GM19324 (cell line): Measurements from ENCODE around the gene TBC1D24.

Source experiments
- ATAC-seq: cut with Tn5 transposase; IDR thresholded peaks from one replicate; pipeline ENCODE4 v1.9.1; 2021; ENCODE audit warnings: mild to moderate bottlenecking, moderate library complexity; ENCODE audit not compliant: unreplicated experiment, low FRiP score

Gene TBC1D24

DNA sequence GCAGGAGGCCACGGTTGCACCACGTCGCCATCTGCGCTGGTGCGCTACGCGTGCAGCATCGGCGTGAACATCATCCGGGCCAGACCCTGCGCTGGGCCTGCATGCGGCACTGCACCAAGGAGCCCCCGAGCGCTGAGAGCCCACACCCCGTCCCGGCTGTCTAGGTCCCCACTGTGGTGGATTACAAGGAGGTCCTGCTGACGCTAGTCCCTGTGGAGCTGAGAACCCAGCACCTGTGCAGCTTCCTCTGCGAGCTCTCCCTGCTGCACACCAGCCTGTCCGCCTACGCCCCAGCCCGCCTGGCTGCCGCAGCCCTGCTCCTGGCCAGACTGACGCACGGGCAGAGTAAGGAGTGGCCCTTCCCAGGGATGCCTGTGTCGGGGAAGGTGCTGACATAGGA lies 25.8 kb upstream of the TBC1D24 start:
- ATAC-seq: no peak

DNA sequence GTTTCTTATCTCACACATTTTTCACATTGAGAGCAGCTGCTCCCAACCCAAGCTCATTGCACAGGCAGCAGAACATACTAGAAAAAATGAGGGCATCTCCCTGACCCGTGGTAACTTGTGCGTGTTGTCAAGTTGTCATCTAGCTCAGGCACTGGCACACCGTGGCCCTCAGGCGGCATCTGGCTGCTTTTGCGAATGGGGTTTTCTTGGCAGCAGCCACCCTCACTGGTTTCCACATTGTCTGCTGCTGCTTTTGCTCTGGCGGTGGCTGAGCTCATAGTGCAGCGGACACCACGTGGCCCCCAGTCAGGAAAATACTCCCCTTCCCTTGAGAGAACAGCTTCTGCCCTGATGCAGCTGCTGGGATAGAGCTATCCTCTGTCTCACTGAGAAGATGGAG lies 24.4 kb upstream of the TBC1D24 start:
- ATAC-seq: no peak

DNA sequence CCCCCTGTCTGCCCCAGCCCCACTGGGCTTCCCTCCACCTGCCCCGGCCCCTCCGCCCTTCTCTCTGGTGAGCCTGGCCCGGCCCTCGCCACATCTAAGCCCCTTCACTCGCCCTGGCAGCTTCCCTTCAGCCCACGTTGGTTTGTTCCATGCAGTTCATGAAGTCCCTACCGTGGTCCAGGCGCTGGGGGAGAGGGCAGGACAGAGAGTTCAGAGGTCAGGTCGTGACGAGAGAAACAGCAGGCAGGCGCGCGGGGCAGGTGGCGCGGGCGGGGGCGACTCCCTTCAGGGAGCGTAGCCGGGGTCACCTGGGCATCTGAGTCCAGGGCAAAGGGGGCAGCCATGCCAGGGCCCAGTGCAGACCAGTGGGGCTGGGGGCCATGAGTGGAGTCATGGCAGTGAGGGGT lies 23.9 kb upstream of the TBC1D24 start:
- no peak for ATAC-seq

DNA sequence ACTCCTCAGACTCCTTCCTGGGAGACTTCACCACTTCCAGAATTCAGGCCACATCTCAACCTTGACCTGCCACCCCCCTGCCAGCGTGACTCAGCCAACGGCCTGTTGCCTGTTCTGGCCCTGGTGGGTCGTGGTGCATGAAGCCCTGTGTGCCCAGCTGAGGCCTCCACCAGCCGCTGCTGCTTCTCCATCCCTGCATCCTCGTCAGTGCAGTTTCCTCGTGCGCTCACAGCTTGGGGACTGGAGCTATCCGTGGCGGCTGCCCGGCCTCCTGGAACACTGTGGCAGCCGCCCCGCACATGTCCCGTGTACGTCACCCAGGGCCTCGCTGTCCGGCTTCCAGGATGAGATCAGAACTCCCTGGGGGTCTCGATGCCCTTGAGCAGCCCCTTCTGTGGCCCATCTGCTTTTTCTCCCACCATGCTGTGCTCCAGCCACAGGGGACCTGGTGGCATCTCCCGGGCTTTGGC lies 23.0 kb upstream of the TBC1D24 start:
- no peak for ATAC-seq

DNA sequence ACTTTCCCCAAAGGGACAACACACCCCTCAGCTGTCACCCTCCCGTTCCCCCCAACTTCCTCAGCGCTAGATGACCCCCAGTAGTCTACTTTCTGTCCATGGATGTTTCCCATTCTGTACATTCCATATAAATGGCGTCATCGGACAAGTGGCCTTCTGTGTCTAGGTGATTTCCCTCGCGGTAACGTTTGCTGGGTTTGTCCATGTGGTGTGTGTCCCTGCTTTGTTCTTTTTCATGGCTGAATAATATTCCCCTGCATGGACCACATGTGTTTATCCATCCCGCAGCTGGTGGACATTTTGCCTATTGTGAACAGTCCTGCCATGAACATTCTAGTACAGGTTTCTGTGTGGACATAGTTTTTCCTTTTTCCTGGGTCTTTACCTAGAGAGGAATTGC lies 22.3 kb upstream of the TBC1D24 start:
- no peak for ATAC-seq

DNA sequence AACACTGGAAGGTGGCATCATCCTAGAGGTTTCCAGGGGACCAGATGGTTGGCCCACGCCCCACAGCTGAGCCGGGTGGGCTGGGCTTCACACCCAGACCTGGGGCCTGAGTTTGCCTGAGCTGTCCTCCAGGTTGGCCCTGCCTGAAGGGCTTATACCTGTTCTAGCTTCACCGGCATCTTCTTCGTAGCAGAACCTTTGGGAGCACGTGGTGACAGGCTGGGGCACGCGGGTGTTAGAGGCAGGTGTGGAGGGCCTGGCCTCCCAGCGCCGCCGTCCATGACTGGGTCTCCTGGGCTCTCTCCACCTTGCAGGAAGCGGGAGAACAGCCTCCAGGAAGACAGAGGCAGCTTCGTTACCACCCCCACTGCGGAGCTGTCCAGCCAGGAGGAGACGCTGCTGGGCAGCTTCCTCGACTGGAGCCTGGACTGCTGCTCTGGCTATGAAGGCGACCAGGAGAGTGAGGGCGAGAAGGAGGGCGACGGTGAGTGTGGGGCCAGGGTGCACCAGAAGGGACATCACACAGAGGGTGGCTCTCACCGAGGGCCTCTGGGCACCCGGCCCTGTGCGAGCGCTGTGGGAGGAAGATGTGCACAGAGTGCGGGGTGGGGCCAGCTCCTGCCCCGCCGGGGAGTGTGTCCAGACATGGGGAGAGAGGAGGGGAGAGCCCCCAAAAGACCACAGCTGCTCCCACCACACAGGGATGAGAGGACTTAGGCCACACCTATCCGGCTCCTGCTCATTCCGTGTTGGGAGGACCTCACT lies 19.7 kb upstream of the TBC1D24 start:
- ATAC-seq: no peak

DNA sequence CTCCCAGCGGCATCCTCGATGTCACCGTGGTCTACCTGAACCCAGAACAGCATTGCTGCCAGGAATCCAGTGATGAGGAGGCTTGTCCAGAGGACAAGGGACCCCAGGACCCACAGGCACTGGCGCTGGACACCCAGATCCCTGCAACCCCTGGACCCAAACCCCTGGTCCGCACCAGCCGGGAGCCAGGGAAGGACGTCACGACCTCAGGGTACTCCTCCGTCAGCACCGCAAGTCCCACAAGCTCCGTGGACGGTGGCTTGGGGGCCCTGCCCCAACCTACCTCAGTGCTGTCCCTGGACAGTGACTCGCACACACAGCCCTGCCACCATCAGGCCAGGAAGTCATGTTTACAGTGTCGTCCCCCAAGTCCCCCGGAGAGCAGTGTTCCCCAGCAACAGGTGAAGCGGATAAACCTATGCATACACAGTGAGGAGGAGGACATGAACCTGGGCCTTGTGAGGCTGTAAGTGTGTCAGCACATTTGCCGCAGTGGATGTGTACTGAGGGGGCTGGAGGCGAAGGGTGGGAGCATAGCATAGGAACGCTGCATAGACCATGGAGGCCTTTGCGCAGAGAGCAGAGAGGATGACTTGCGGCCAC lies 18.3 kb upstream of the TBC1D24 start:
- ATAC-seq: no peak

DNA sequence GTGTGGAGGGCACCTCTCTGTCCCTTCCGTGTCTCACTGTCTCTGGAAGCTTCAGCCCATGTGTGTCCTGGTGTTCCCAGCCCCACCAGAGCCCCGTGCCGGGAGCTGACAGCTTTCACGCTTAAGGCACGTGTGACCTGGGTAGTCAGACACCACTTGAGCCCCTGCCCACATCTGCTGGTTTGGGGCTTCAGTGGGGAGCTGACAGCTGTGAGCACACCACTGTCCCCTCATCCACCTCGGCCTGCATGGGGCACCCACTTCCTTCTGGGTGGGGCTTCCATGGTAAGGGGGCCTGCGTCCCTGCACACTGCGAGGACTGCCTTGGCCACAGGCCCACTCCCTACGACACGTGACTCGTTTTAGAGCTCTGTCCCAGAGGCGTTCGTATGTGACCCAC lies 17.7 kb upstream of the TBC1D24 start:
- no peak for ATAC-seq

DNA sequence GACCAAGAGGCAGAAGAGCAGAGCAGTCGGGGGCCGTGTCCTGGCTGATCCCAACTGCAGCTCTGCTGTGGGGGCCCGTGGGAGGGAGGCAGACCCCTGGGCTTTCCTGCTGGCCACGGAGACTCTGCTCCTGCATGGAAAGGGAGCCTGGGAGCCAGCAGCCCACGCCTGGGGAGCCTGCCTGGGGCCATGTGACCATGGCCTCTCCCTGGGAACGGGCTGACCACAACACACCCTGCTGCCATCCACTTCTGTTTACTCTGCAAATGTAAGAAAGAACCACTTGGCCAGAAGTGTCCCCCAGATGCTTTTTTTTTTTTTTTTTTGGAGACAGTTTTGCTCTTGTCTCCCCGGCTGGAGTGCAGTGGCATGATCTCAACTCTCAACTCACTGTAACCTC lies 17.0 kb upstream of the TBC1D24 start:
- no peak for ATAC-seq

DNA sequence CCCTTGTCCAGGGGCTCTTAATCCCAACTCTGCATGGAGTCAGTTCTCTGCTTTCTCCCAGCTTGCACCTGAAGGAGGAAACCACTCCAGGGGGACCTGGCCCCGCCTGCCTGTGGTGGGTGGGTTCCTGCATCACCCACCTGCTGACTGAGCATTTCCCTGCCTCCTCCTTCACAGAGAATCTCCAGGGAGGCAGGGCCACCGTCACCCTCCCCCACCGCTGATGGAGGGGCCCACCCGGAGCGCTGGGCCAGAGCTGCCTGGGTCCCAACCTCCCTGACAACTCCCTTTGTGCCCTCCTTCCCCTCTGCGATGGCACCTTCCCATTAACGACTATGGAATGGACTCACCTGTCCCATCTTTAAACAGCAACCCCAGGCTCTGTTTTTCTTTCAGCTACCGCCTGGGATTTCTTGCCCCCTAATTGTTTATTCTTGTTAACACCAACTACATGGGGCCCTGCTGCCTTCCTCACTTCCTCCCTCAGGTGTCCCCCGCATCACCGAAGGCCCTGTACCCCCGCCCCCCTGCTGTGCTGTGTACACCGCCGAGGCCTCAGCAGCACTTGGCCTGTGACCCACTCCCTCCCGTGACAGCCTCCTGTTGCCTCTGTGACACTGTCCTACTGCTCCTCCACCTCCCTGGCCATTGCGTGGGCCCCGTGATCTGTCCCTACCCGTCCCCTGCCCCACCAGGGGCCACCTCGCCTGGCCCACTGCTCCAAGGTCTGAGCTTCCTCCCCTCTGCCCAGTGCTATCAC lies 15.9 kb upstream of the TBC1D24 start:
- peak; percentile 3 for ATAC-seq

DNA sequence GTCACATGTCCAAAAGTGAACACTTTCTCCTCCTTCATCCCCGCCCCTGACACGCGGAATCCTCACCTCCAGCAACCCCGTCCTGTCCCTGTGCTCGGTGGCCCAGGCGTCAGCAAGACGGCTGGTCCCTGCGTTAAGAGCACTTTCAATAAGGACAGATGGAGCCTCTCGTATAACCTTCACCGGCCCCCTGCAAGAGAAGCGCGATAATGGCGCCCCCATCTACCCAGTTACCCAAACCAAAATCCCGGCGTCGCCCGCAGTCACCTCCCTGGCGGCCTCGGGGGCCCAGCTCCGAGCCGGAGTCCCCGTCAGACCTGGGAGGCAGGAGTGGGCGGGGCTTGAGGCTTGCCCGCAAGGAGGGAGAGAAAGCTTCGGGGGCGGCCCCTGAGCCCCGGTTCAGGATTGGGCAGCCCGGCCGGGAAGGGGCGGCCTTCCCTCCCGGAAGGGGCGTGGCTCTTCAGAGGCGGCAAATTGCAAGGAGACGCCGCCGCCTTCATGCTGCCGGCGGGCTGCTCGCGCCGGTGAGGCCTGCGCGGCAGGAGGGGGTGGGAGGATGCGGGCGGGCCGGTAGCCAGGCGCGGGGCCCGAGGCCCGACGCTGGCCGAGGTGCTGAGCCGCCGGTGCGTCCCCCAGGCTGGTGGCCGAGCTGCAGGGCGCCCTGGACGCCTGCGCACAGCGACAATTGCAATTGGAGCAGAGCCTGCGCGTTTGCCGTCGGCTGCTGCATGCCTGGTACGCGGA lies 15.1 kb upstream of the TBC1D24 start, which contains the start of gene TEDC2:
TSS of gene TEDC2 (plus strand) at position 463 of the 744 bp plus-strand sequence. CDS start at position 499, 36 bp downstream.
- peak; percentile 87 for ATAC-seq

DNA sequence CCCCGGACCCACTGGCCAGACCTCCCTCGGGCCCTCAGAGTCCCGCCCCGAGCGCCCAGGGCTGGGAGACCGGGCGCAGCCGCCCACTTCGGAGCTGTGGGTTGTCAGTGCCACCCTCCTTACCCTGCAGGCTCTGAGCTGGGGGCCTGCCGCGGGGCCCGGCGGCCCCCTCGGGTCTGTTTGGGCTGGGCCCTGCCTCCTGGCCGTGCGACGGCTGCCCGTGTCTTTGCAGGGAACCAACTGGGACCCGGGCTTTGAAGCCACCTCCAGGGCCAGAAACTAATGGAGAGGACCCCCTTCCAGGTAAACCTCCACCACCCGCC lies 14.6 kb upstream of the TBC1D24 start:
- ATAC-seq: no peak

DNA sequence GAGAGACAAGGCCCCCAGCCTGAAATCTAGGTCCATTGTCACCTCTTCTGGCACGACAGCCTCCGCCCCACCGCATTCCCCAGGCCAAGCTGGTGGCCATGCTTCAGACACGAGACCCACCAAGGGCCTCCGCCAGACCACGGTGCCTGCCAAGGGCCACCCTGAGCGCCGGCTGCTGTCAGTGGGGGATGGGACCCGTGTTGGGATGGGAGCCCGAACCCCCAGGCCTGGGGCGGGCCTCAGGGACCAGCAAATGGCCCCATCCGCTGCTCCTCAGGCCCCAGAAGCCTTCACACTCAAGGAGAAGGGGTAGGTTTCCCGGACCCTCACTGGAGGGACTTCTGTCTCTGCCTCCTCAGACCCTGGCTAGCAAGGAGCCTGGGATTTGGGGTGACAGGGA lies 14.0 kb upstream of the TBC1D24 start:
- ATAC-seq: no peak

DNA sequence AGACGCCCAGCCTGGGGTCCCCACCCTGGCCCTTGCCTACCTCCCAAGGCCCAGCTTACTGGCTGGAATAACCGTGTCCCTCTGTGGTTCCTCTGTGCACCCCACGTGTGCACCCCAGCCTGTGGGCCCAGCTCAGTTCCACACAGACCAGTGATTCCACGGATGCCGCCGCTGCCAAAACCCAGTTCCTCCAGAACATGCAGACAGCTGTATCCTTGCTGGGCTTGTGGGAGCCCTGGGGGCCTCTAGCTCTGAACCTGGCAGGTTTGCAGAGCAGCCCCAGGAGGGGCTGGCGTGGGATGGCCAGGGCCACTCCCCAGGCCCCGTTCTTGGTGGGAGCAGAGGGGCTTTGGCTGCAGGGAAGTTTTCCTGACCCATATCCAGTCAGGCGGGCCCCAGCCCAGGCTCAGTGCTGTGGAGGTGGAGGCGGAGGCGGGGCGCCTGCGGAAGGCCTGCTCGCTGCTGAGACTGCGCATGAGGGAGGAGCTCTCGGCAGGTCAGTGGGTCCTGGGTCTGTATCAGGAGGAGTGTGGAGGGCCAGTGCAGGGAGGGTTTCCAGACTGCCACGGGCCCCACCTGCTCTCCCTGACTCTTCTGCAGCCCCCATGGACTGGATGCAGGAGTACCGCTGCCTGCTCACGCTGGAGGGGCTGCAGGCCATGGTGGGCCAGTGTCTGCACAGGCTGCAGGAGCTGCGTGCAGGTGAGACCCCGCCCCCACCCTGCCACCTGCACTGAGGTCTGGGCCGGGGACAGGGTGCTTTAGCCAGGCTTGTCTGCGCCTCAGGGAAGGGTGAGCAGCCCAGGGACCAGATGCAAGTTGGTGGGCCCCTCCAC lies 12.7 kb upstream of the TBC1D24 start:
- ATAC-seq: no peak

DNA sequence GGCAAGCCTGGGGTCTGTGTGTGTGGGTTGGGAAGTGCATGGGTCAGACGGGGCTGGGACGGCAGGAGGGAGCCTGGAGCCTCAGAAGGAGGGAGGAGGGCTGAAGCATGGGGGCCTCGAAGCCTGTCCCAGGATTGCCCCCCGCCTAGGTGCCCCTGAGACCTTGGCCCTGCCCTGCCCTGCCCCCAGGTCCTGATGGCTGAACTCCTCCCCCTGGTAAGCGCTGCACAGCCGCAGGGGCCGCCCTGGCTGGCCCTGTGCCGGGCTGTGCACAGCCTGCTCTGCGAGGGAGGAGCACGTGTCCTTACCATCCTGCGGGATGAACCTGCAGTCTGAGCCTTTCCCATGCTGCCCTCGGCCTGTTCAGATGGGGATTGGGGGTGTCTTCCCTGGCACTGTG lies 10.6 kb upstream of the TBC1D24 start:
- no peak for ATAC-seq

DNA sequence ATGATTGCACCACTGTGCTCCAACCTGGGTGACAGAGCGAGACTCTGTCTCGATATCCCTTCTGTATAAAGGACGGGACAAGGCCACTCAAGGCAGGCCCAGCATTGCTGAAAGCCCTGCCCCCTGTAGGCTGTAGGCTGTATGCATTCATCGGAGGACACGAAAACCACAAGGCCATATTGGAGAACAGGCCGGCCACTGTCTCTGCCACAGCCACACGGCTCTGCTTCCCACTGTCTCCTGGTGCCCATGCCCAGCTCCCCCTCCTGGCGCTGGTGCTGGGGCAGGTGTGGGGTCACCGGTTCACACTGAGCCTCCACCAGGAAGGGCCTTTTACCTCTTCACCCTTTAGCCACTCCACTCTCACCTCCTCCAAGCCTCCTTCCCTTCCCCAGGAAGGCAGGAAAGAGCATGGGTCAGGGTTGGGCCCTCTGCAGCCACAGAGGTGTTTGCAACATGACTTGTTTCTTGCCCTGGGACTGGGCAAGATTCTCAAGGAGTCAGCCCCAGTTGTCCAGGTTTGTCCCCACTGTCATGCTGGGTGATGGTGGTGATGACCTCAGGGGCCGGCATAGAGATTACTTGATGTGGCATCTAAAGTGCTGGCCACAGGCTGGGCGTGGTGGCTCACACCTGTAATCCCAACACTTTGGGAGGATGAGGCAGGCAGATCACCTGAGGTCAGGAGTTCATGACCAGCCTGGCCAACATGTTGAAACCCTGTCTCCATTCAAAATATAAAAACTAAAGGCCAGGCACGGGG lies 9.1 kb upstream of the TBC1D24 start:
- no peak for ATAC-seq

DNA sequence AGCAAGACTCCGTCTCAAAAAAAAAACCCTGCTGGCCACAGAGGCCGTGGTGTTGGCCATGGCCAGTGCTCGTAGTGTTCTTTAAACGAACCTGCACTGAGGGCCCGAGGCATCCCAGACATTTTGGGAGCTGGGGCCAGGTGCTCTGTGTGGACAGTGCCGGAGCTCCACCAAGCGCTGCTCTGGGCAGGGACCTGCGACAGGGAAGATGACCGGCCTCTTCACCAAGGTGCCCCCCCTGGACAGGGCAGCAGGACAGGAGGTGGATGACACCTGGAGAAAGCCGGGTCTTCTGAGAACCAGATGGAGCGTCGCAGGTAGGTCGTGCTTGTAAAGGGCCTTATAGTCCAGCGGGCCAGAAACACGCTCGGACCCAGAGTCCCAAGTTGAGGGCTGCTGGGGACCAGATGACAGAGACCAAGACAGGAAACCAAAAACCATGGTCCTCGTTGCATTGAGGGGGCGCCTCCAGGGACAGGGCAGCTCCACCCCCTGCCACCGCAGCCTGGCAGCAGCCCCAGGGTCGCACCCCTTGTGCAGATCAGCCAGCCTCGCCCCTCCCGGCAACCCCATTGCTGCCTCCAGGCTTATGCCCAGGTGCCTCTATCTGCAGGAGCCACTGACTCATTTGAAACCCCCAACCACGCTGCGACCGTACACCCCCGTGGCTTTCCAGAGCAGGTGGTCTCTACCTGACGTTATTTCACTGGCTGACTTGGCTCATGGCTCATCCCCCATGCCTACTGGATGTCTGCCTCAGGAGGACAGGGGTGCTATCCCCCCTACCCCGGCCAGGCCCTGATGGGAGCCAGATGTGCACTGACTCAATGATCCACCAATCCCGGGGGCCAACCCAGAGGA lies 8.0 kb upstream of the TBC1D24 start:
- no peak for ATAC-seq

DNA sequence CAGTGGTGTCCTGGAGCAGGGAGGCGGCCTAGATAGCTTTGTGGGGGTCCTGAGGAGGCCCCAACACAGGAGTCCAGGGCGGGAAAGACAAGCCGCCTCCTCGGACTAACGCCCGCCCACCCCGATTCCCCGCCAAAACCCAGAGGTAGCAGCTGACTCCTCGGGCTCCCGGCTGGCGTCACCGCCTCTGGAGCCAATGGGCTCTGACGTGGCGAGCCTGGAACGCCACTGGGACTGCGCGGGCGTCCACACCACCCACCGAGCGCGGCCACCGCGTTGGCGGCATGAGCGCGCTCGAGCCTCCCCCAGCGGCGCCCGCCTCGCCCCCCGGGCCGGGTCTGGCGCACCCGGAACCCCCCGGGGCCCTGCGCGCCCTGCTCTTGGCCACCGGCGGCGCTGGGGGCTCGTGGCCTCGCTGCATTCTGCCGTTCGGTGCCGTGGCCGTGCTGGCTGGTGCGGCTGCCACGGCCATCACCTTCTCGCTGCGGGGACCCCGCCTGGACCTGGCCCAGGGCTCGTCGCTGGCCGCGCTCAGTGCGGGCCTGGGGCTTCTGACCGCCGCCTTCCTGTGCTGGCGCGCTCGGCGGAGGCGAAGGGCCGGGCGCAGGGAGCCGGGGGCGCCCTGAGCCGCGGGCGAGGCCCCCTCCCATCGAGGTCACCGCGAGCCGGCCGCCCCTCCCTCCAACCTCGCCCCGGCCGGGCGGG lies 7.2 kb upstream of the TBC1D24 start:
- no peak for ATAC-seq
